HT1080 (cell line): ENCODE data around the gene CHRM2. TPM values are rescaled to one million over a fixed set of nuclear protein-coding genes. Genes with fewer than 3 reads are reported as not detected.

Source experiments
- DNase-seq: peaks from one replicate; pipeline ENCODE4 v3.0.0-alpha.2; 2015; ENCODE audit warnings: low read depth
- total RNA-seq: library from RNA; depleted of rRNA; stranded (reverse); fragments of >200 nt; shearing (Covaris generic); gene quantifications from 2 replicates; pipeline ENCODE4 v1.2.3, GENCODE V29; 2014

The CHRM2 gene
- total RNA-seq, 1 experiment from 2014 or later: not detected

- no peak for DNase-seq
These were observed 23.4 kb downstream of the CHRM2 start for GRCh38 chr7:136891850-136892249.

GRCh38 chr7:136894789-136895188 lies 26.3 kb downstream of the CHRM2 start:
- no peak for DNase-seq

GRCh38 chr7:136897676-136898075 lies 29.2 kb downstream of the CHRM2 start:
- no peak for DNase-seq

- DNase-seq: no peak
These were observed 31.6 kb downstream of the CHRM2 start for GRCh38 chr7:136900005-136900404.

- DNase-seq: no peak
These were observed 42.3 kb downstream of the CHRM2 start for GRCh38 chr7:136910771-136911170.

- DNase-seq: peak; percentile 20
These were observed 42.9 kb downstream of the CHRM2 start for GRCh38 chr7:136911344-136911743.

- DNase-seq: no peak
These were observed 43.9 kb downstream of the CHRM2 start for GRCh38 chr7:136912339-136912738.

GRCh38 chr7:136914016-136914415 lies 45.6 kb downstream of the CHRM2 start:
- DNase-seq: no peak

- DNase-seq: no peak
These were observed 51.4 kb downstream of the CHRM2 start for GRCh38 chr7:136919820-136920219.

GRCh38 chr7:136923111-136923667 lies 54.7 kb downstream of the CHRM2 start:
- peak; percentile 38 for DNase-seq

- peak; percentile 4 for DNase-seq
These were observed 56.6 kb downstream of the CHRM2 start for GRCh38 chr7:136925044-136925443.

- no peak for DNase-seq
These were observed 57.1 kb downstream of the CHRM2 start for GRCh38 chr7:136925556-136925955.

GRCh38 chr7:136931169-136931867 lies 62.9 kb downstream of the CHRM2 start:
- DNase-seq: no peak

GRCh38 chr7:136937436-136937835 lies 69.0 kb downstream of the CHRM2 start:
- DNase-seq: no peak

- DNase-seq: no peak
These were observed 70.0 kb downstream of the CHRM2 start for GRCh38 chr7:136938476-136938875.

GRCh38 chr7:136940122-136940521 lies 71.7 kb downstream of the CHRM2 start:
- DNase-seq: no peak

GRCh38 chr7:136940917-136941316 lies 72.5 kb downstream of the CHRM2 start:
- DNase-seq: no peak

GRCh38 chr7:136941816-136942215 lies 73.4 kb downstream of the CHRM2 start:
- DNase-seq: no peak

- no peak for DNase-seq
These were observed 73.9 kb downstream of the CHRM2 start for GRCh38 chr7:136942401-136942800.

GRCh38 chr7:136942994-136943393 lies 74.5 kb downstream of the CHRM2 start:
- no peak for DNase-seq

GRCh38 chr7:136947347-136947746 lies 78.9 kb downstream of the CHRM2 start:
- DNase-seq: no peak

GRCh38 chr7:136950331-136950730 lies 81.9 kb downstream of the CHRM2 start:
- no peak for DNase-seq

GRCh38 chr7:136953386-136953785 lies 84.9 kb downstream of the CHRM2 start:
- peak; percentile 38 for DNase-seq
